SH-SY5Y (cell line): Measurements from ENCODE around the gene DLG2.

Source experiments
- GATA2 ChIP-seq: IDR thresholded peaks from 2 replicates; pipeline ENCODE4 v1.6.1; 2011; ENCODE audit warnings: mild to moderate bottlenecking, low read depth, low read length
- GATA3 ChIP-seq: IDR thresholded peaks from 2 replicates; pipeline ENCODE4 v1.6.1; 2011; ENCODE audit warnings: low read depth, mild to moderate bottlenecking, low read length, moderate library complexity

The DLG2 gene

DNA sequence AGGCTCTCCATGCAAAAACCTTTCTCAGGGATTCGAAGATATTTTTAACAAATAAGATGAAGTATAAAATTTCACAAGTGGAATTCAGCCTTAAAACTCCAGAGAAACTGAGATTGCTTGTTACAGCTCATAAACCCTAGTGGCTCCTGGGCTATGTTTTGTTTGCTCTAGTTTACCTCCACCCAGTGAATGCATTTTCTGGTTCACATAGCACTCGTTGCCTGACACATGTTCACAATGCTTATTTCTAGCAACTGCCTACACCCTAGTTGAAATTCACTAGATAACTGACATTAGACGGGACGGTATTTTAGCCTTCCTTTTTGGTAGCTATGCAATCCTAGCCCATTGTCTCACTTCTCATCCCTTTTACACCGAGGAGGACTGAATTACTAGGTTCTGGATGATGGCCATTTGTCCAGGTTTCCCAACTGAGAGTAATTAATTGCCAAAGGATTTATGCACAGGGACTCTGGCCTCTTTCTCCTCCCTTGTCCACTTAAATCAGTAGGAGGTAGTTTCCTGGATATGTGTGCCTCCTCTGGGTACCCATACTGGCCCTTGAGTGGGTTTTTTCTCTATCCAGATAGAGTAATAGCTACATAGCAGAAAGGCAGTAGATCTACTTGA is 951.6 kb downstream of the DLG2 start:
- no peak for TF ChIP-seq GATA2
- no peak for TF ChIP-seq GATA3

DNA sequence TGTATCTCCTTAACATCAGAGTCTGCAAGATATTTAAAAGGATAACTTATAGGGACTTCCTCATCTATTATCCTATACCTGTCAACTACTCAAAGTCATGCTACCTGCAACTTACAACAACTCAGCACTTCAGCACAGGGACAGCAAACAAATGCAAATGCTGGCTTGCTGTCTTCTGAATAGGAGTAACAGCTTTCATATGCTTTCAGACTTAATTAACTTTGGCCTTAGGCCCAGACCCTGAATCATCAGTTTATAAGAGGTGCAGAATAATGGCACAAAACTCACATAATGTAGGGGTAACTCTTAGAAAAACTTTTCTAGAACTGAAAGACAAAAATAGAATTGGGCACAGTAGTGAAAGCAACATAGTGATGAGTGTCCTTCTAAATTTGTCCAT is 953.4 kb downstream of the DLG2 start:
- TF ChIP-seq GATA2 (no peak), GATA3 (no peak)

DNA sequence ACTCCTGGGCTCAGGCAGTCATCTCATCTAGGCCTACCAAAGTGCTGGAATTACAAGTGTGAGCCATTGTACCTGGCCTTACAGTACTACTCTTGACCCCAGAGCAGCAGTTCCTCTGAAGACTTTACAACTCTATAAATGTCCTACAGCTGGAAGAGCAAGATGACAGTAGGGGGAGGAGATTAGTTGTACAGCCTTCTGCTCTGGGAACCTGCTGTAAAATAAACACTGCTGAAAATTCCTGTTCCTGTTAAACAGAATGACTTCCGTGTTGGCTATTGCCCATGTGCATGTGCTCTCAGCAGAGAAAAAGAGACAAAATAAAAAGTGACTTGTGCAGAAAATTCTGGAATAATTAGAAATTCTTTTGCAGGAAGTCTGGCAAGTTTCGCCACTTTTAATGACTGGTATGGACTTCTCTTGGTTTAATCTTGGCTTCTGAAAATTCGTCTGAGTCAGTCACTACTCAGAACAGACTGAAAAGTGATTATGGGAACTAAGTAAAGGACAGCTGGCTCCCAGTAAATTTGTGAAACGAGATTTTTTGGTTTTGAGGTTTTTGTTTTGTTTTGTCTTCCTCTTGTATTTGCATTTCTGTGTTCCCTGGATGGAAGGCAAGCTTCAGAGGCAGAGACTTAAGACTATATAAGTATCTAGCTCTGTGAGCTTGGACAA is 955.7 kb downstream of the DLG2 start:
- TF ChIP-seq GATA3 (no peak), GATA2 (no peak)

DNA sequence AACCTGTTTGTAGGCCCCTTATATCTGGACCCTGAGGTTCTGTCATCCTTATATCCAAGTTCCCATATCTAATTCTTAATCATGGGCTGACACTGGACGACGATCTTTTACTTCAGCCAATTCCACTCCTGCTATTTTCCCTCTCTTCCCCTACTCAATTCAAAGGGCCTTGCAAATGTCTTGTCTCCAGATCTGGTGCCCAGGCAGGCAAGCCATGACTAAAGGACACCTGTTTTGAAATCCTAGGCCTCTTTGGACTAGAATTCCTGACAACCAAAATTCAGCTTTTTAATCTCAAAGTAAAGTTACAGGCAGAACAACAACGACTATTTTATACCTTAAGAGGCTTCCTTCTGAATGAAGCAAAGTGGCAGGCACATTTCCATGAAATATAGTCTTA is 963.4 kb downstream of the DLG2 start:
- no peak for TF ChIP-seq GATA3
- no peak for TF ChIP-seq GATA2

DNA sequence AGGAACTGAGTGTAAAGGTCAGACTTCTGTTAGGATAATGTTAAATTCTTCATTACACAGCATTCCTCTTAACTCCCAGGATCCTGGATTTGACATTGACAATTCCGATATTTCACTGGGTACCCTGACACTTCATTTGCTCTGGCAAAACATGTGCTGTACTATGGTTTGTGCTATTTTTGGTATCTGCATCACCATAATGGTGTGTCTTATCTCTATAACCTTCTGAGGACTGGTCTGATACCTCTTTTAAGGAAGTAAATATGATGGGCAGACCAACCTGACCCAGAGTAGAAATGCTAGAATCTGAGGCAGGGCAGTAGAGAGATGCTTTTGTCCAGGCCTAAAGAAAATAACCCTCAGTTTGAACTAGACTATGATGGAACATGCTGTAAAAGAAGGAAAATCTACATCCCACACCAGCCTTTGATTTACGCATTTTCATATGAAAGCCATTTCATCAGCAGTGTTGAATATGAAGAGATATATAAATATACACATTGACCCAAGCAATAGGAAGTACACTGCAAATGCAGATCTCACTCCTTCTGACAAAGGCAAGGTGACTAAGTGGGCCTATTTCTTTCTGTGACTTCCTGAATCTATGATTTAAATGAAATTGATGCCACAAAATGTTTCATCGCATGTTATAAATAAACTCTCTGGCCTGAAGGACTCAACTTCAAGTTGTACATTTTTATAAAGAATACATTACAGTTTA is 966.7 kb downstream of the DLG2 start:
- TF ChIP-seq GATA2 (no peak), GATA3 (no peak)

DNA sequence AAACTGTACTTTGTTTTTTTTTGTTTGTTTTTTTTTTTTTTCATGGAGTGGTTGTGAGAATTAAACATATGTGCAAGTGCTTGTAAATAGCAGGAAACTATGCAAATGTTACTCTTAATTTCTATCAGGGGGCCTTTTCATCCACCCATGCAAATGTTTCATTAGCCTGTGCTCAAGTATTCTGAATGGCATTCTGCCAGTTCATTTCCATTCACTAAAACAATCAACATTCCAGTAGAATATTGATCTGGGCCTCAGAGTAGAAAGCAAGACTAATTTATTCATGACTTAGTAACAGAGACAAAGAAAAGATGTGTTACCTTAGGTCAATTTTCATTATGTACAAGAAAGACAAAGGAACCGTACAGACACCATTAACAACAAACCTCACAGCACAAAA is 971.4 kb downstream of the DLG2 start:
- no peak for TF ChIP-seq GATA2
- TF ChIP-seq GATA3 = no peak

DNA sequence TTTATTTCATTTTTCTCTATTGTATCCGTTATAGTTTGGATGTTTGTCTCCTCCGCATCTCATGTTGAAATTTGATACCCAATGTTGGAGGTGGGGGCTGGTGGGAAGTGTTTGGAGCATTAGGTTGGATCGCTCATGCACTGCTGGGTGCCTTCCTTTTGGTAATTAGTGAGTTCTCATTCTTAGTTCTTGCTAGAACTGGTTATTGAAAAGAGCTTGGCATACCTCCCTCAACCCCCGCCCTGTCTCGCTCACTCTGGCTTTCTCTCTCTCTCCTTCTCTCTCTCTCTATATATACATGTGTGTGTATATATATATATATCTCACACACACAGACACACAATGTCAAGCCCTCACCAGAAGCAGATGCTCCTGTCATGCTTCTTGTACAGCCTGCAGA is 978.7 kb downstream of the DLG2 start:
- TF ChIP-seq GATA2 = no peak
- no peak for TF ChIP-seq GATA3

DNA sequence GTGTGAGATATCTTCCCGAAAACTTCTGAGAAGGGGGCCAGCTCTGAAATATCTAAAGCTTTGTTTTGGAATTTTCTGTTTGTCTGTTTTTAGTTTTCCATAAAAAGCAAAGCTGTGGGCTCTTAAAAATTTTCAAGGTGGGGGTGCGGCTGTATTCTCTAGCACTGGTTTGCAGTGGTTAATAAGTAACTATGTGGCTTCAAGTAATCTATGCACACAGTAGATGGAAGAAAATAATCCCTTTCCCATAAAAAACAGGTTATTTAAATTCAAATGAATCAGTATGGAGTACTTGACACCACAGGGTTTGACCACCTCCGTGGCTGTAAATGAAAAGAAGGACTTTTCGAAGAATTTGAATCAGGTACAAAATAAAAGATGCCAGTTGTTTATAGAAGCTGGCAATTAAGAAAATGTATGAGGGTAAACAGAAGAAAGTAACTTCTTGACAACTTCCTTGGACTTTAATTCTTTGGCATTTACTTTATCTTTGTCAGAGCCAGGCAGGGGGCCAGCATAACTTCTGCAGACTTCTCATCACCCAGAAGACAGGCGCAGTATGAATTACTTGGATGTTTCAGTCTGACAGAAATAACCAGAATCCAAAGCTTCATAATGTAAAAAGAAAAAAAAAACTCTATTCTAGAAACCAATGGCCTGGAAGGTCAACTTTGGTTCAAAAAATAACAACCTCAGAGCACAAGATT is 981.0 kb downstream of the DLG2 start:
- TF ChIP-seq GATA2 = no peak
- TF ChIP-seq GATA3 = no peak

DNA sequence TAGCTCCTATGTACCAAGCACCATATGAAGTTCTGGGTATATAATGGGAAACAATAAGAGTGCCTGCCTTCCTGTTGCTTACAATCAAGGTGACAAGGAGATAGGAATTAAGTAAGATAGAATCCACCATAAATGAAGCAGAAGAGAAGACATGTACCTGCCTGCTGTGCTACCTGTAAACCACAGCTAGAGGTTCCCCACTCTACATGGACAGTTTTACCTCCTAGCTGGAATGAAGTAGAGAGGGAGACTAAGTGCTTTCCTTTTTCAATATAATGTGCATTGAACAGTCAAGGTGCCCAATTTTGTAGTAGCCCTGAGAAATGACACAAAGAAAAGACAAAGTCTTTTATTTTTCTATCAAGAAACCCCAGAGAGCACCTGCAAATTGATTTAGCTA is 984.6 kb downstream of the DLG2 start:
- no peak for TF ChIP-seq GATA2
- TF ChIP-seq GATA3 = no peak

DNA sequence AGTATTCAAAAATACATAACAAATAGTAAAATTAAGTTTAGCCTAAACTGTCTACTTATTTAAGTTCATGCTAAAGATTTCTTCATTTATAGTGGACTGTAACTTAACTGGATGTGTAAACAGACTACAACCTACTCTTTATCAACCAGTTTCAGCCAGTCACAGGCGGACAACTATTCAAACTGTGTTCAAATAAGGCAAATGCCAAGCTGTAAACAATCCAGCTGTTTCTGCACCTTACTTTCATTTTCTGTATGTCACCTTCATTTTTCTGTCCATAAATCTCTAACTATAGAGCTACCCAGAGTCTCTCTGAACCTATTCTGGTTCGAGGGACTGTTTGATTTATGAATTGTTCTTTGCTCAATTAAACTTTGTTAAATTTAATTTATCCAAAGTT is 992.8 kb downstream of the DLG2 start:
- TF ChIP-seq GATA2 (no peak), GATA3 (no peak)

DNA sequence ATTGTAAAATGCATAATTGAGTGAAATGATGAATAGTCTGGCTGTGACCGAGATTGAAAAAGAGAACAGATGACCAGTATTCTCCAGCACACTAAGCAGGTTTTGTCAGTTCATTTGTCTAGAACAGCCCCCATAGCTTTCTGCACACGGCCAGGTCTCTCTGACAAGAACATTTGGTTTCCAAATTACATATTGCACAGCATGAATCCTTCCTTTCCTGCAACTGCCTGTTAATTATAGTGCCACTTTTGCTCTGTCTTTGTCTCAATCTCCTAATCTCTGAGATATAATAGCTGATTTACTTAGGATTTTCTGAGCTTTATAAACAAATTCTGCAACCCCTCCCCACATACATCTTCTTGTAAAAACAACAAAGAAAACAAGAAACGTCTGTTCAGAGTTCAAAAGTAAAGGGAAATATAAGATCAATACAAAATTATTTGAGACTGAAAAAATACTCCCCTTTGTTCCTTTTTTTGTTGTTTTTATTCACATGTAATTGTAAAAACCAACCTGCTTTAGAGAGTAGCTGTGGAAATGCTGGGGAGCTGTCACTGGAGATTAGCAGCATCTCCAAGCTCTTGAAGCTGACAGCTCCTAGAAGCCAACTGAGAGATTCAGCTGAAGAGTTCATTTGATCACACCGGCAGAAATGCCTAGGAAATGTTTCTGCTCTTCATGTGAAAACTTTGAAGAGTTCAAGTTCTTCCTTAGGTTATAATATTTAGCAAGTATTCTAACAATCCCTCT is 998.1 kb downstream of the DLG2 start:
- TF ChIP-seq GATA3 (no peak), GATA2 (no peak)

DNA sequence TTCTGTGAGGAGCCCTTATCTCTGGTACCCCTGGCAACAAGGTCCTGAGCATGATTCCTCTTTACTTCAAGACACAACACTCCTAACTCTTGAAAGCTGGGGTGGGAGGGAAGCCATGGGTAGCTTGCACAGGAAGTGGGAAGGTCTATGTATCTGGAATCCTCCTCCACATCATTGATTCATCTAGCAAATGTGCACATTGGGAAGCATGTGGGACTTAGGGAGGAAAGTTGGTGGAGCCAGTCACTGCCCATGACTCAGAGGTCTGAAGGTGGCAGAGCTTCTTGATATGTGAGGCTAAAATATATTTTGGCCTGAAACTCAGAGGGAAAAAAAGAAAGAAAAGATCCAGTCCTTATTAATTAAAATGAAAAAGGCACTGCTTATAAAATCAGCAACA is 1000.9 kb downstream of the DLG2 start:
- TF ChIP-seq GATA3 (no peak), GATA2 (no peak)

DNA sequence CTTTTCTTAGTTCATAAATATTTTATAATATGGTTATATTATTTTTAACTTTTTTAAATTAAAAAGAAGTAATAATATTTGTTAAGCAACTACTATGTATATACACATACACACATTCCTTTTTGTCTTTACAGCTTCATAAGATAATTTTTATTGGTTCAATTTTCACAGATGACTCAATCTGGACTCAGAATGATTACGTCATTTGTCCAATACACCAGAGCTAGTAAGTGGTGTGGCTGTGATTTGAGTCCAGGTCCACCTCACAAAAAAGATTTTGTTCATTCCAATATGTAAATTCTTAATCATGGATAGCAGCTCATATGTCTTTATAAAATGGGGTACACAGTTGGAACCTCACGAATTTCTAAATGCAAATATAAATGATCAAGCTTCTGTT is 1014.5 kb downstream of the DLG2 start:
- TF ChIP-seq GATA2 (no peak), GATA3 (no peak)

DNA sequence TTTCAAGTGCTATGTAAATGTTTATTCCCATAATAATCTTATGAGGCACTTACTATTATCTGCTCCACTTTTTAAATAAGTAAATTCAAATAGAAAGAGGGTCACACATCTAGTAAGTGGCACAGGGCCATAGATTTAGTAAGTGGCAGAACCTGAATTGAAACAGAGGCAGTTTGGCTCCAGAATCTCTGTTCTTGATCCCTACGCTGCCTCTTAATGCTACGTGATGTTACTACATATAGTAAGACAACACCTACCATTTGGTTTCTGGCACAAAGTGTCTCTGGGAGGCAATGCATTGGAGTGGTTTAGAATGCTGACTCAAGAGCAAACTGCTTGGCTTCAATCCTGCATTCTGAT is 1018.3 kb downstream of the DLG2 start:
- TF ChIP-seq GATA3 (no peak), GATA2 (no peak)
